Kidney epithelial cell (primary cell): ENCODE data around the gene ARSD. TPM values are rescaled to one million over a fixed set of nuclear protein-coding genes. Genes with fewer than 3 reads are reported as not detected.
"Not testable (repeated sequence)": the region's sequence is repeated elsewhere in the genome, so short reads cannot be mapped to it uniquely, and the experiment has no call there.

Source experiments
- DNase-seq: peaks from one replicate; pipeline ENCODE4 v3.0.0-alpha.2; 2010; ENCODE audit warnings: low read depth
- H3K27me3 ChIP-seq: 2 replicates; pipeline ENCODE4 v1.6.0; 2011; ENCODE audit warnings: low read length; ENCODE audit not compliant: control insufficient read depth, insufficient read depth
- H3K36me3 ChIP-seq: 2 replicates; pipeline ENCODE4 v1.5.1; 2011; ENCODE audit warnings: low read length; ENCODE audit not compliant: control insufficient read depth, insufficient read depth
- H3K4me3 ChIP-seq: 2 replicates; pipeline ENCODE4 v1.5.1; 2011; ENCODE audit warnings: low read depth, mild to moderate bottlenecking, control low read depth, low read length
- total RNA-seq: library from RNA; depleted of rRNA; stranded (reverse); fragments of >200 nt; gene quantifications from 2 replicates; pipeline ENCODE4 v1.2.3, GENCODE V29; 2015
- TF ChIP-seq, protein P1 (sequence below): IDR thresholded peaks from 2 replicates; pipeline ENCODE4 v1.5.1; 2011; ENCODE audit warnings: mild to moderate bottlenecking, moderate library complexity, low read length, control low read depth, inconsistent platforms; ENCODE audit not compliant: insufficient read depth, poor library complexity, severe bottlenecking

The ARSD gene, protein sequence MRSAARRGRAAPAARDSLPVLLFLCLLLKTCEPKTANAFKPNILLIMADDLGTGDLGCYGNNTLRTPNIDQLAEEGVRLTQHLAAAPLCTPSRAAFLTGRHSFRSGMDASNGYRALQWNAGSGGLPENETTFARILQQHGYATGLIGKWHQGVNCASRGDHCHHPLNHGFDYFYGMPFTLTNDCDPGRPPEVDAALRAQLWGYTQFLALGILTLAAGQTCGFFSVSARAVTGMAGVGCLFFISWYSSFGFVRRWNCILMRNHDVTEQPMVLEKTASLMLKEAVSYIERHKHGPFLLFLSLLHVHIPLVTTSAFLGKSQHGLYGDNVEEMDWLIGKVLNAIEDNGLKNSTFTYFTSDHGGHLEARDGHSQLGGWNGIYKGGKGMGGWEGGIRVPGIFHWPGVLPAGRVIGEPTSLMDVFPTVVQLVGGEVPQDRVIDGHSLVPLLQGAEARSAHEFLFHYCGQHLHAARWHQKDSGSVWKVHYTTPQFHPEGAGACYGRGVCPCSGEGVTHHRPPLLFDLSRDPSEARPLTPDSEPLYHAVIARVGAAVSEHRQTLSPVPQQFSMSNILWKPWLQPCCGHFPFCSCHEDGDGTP
- total RNA-seq = 25.8 and 30.9 TPM in 2 replicates

- TF ChIP-seq, protein P1, sequence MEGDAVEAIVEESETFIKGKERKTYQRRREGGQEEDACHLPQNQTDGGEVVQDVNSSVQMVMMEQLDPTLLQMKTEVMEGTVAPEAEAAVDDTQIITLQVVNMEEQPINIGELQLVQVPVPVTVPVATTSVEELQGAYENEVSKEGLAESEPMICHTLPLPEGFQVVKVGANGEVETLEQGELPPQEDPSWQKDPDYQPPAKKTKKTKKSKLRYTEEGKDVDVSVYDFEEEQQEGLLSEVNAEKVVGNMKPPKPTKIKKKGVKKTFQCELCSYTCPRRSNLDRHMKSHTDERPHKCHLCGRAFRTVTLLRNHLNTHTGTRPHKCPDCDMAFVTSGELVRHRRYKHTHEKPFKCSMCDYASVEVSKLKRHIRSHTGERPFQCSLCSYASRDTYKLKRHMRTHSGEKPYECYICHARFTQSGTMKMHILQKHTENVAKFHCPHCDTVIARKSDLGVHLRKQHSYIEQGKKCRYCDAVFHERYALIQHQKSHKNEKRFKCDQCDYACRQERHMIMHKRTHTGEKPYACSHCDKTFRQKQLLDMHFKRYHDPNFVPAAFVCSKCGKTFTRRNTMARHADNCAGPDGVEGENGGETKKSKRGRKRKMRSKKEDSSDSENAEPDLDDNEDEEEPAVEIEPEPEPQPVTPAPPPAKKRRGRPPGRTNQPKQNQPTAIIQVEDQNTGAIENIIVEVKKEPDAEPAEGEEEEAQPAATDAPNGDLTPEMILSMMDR = no peak
- H3K27me3 ChIP-seq = no peaks in the 10 kb centered on the region
- peak within 1 kb of the TSS; percentile 78 for H3K4me3 ChIP-seq
- no peaks in the 10 kb centered on the region for H3K36me3 ChIP-seq
- DNase-seq = peak; percentile 75
Observed at GRCh38 chrX:2928583-2929434, at the start of gene ARSD. Gene ARSD, minus strand, starts transcription at chrX:2929339. Its CDS starts 64 bp downstream, at chrX:2929275.

GRCh38 chrX:2978639-2979038, 49.5 kb upstream of the ARSD start:
- H3K27me3 ChIP-seq, DNase-seq, H3K4me3 ChIP-seq, H3K36me3 ChIP-seq: not testable (repeated sequence)

DNA sequence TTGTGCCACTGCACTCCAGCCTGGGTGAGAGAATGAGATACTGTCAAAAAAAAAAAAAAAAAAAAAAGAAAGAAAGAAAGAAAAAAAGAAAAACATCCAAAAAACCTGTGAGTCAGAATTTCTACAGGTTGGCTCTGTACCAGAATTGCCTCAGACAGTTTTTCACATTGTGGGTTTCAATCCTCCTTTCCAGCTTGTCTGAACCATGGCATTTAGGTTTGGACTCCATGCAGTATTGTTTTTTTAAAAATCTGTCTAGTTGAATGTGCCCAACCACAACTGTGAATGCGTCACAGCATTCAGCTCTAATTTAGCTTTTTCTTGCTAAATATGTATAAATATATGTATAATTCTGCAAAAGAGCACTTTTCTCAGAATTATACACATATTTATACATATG, 45.8 kb upstream of the ARSD start:
- no peaks in the 10 kb centered on the region for H3K36me3 ChIP-seq
- H3K27me3 ChIP-seq = no peaks in the 10 kb centered on the region
- no peak for DNase-seq
- H3K4me3 ChIP-seq = no peak overlapping the region
- TF ChIP-seq, protein P1 = no peak

DNA sequence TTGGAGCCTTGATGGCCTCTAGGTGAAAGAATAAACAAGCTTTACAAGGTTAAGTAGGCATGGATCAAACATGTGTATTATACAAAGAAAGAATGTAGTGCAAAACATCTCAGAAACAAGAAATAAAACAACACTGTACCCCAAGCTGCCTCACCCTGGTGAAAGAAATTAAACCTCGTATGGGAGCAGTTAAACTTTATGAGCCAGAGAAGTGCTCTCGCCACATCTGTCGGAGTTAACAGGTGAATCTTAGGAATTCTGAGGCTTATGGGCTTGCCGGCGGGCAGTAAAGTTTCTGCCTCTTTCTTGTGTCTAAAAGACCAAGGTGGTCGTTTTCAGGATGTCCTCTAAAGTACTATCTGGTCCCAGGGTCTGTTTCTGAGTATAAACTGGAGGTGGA, 43.3 kb upstream of the ARSD start:
- TF ChIP-seq, protein P1 = no peak
- Histone ChIP-seq H3K36me3 (no peaks in the 10 kb centered on the region), H3K4me3 (no peak overlapping the region), H3K27me3 (no peaks in the 10 kb centered on the region)
- DNase-seq = no peak

DNA sequence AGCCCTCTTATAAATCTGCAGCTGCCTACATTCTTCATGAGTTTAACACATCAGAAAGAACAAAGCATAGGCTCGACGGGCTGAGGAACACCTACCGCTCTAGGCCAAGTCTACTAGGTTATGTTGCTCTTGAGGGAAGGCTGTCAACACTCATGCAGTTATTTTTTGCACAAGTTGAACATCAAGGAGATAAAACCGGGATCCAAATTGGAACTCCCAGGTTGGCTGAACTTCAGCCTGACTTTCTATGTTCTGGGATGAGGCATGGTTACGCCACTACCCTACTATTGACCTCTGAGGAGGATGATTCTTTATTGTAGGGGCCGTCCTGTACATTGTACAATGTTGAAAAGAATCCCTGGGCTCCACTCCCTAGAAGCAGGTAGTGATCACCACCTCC, 39.9 kb upstream of the ARSD start:
- no peaks in the 10 kb centered on the region for H3K36me3 ChIP-seq
- no peaks in the 10 kb centered on the region for H3K27me3 ChIP-seq
- DNase-seq = no peak
- no peak overlapping the region for H3K4me3 ChIP-seq
- TF ChIP-seq, protein P1 = no peak
